NCI-H1105 (cell line): ENCODE results near the gene MR1.

Source experiments
- DNase-seq: peaks from one replicate; lab custom pipeline; 2025; lab: John Stamatoyannopoulos, UW

MR1 gene

DNA sequence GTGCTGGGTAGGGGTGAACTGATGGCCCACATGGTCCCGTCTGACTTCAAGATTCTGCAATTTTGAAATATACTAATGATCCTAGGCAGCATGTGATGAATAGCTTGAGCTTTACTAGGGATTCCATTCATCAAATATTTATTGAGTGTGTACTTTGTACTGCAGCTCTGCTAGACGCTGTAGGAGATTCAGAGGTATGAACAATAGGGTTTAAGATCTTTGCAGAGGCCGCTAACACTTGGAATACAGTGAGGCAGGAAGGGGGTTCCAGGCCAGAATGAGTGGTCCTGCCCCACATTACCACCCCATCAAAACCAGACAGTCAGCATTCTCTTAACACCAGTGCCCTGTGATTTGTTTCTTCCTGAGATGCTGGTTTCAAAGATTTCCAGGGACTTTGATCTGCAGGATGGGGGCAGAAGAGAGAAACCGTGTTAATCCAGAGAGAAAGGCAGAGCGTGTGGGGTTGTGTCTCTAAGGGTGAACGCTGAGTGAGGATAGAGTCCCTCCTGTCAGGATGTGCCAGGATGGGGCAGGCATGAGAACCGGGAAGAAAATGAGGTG, 74.6 kb downstream of the MR1 start:
- DNase-seq, result no peak

DNA sequence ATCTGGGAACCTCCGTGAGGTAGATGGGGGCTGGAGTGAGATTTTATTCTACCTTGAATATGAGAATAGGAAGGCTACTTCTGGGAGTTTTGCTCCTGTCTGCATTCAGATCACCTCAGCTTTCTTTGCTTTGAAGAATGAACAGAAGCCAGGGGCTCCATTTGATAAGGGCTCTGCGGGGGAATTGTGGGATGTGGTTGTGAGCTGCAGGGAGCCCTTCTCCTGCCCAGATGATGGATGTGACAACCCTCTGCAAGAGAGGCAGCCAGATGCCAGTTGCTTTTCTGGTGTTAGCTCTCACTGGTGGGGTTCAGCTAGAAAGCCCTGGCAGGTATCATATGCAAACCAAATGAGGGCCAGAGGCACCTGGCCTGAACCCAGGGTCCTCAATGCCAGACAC, 76.2 kb downstream of the MR1 start:
- DNase-seq, result no peak
